ENCODE data around the gene LAD1. TPM values are rescaled to one million over a fixed set of nuclear protein-coding genes. Genes with fewer than 3 reads are reported as not detected.

LAD1 gene
- total and polyA plus RNA-seq, 8 donors: 11.5 to 37.6 (median 12.0) TPM

GRCh38 chr1:201379733-201380242, 19.3 kb downstream of the LAD1 start:
- Histone ChIP-seq H3K27ac (no peak overlapping the region), H3K9me3 (no peaks in the 10 kb centered on the region)
- intact Hi-C loops (cut with DNase I): no loop called here

GRCh38 chr1:201378804-201379203, 20.3 kb downstream of the LAD1 start:
- Histone ChIP-seq H3K9me3 (no peaks in the 10 kb centered on the region), H3K4me1 (no peaks in the 10 kb centered on the region), H3K27me3 (peaks cover 0 to 20% of the 10 kb centered on the region in 2 donors), H3K36me3 (no peaks in the 10 kb centered on the region), H3K27ac (no peak overlapping the region), H3K4me3 (no peak overlapping the region)
- DNase-seq (no peak), ATAC-seq (no peak)
- no peak for TF ChIP-seq CTCF (IDR thresholded peaks at IDR 0.05)
- intact Hi-C loops (cut with DNase I): no loop called here

More at GRCh38 chr1:201379733-201380242, 19.3 kb downstream of the LAD1 start:
- H3K4me1 ChIP-seq: no peaks in the 10 kb centered on the region
- H3K36me3 ChIP-seq: no peaks in the 10 kb centered on the region
- DNase-seq (no peak), ATAC-seq (no peak)
- no peak for TF ChIP-seq CTCF (IDR thresholded peaks at IDR 0.05)
- H3K4me3 ChIP-seq: no peak overlapping the region
- H3K27me3 ChIP-seq: peaks cover 0 to 19% of the 10 kb centered on the region in 2 donors

- Histone ChIP-seq H3K9me3 (no peaks in the 10 kb centered on the region), H3K36me3 (no peaks in the 10 kb centered on the region), H3K4me1 (no peaks in the 10 kb centered on the region), H3K27me3 (peaks cover 0 to 20% of the 10 kb centered on the region in 2 donors), H3K4me3 (no peak within 1 kb of the TSS), H3K27ac (no peak within 1 kb of the TSS)
- ATAC-seq (no peak), DNase-seq (peak in 1 of 4 donors; percentile 54)
- intact Hi-C loops (cut with DNase I): no loop called here
- TF ChIP-seq CTCF (IDR thresholded peaks at IDR 0.05): no peak
These were observed 21.5 kb downstream of the LAD1 start, which contains the start of gene TNNT2 for GRCh38 chr1:201377611-201378092. Gene TNNT2, minus strand, starts transcription at chr1:201377680. Its CDS starts 4,426 bp downstream, at chr1:201373254.

GRCh38 chr1:201376464-201377374, 22.4 kb downstream of the LAD1 start:
- H3K36me3 ChIP-seq: no peaks in the 10 kb centered on the region
- DNase-seq (no peak), ATAC-seq (no peak)
- peaks cover 0 to 20% of the 10 kb centered on the region in 2 donors for H3K27me3 ChIP-seq
- intact Hi-C loops (cut with DNase I): no loop called here
- H3K4me3 ChIP-seq: no peak overlapping the region
- no peaks in the 10 kb centered on the region for H3K9me3 ChIP-seq
- no peak overlapping the region for H3K27ac ChIP-seq
- H3K4me1 ChIP-seq: no peaks in the 10 kb centered on the region
- peak in 1 of 2 donors; percentile 41 for TF ChIP-seq CTCF (IDR thresholded peaks at IDR 0.05)

GRCh38 chr1:201376107-201376463, 23.0 kb downstream of the LAD1 start:
- Histone ChIP-seq H3K27me3 (peaks cover 0 to 20% of the 10 kb centered on the region in 2 donors), H3K4me1 (no peaks in the 10 kb centered on the region), H3K36me3 (no peaks in the 10 kb centered on the region), H3K9me3 (no peaks in the 10 kb centered on the region), H3K4me3 (no peak overlapping the region), H3K27ac (no peak overlapping the region)
- no peak for DNase-seq
- TF ChIP-seq CTCF (IDR thresholded peaks at IDR 0.05): no peak
- intact Hi-C loops (cut with DNase I): no loop called here
- no peak for ATAC-seq

Measured in left lung (tissue), 10 donors.